Loucy (cell line): ENCODE results near the gene RNASE13.

ENCODE experiments used
- H2AFZ ChIP-seq: fragments of 200-600 bp; sonication (generic); 2 replicates; pipeline ENCODE4 v1.6.0; 2016; ENCODE audit warnings: antibody characterized with exemption, mild to moderate bottlenecking, low read length, moderate library complexity
- H3F3A ChIP-seq: fragments of 200-600 bp; 2 replicates; pipeline ENCODE4 v1.6.0; 2016; ENCODE audit warnings: antibody characterized with exemption, low read depth, mild to moderate bottlenecking
- H3K27me3 ChIP-seq: fragments of 200-600 bp; sonication (generic); 2 replicates; pipeline ENCODE4 v1.6.1; 2014; ENCODE audit warnings: low read length, mild to moderate bottlenecking; ENCODE audit not compliant: insufficient read depth, poor library complexity, severe bottlenecking
- H3K36me3 ChIP-seq: fragments of 200-600 bp; sonication (generic); 2 replicates; pipeline ENCODE4 v1.6.1; 2016; ENCODE audit warnings: low read length; ENCODE audit not compliant: insufficient read depth
- H3K4me1 ChIP-seq: fragments of 200-600 bp; sonication (generic); 2 replicates; pipeline ENCODE4 v1.5.1; 2014; ENCODE audit warnings: low read length, mild to moderate bottlenecking; ENCODE audit not compliant: insufficient read depth, poor library complexity, severe bottlenecking
- H3K4me2 ChIP-seq: fragments of 200-600 bp; sonication (generic); 2 replicates; pipeline ENCODE4 v1.6.0; 2014; ENCODE audit warnings: antibody characterized with exemption, low read length, low read depth, mild to moderate bottlenecking; ENCODE audit not compliant: poor library complexity, severe bottlenecking
- H3K4me3 ChIP-seq: fragments of 200-600 bp; sonication (generic); 2 replicates; pipeline ENCODE4 v1.5.1; 2014; ENCODE audit warnings: low read length, mild to moderate bottlenecking, mixed read lengths; ENCODE audit not compliant: poor library complexity, severe bottlenecking
- H3K79me2 ChIP-seq: fragments of 200-600 bp; sonication (generic); 2 replicates; pipeline ENCODE4 v1.6.1; 2014; ENCODE audit warnings: low read length; ENCODE audit not compliant: insufficient read depth
- H3K9ac ChIP-seq: fragments of 200-600 bp; sonication (generic); 2 replicates; pipeline ENCODE4 v1.6.0; 2014; ENCODE audit warnings: mild to moderate bottlenecking, low read depth, low read length, moderate library complexity; ENCODE audit not compliant: poor library complexity, severe bottlenecking
- H3K9me2 ChIP-seq: fragments of 200-600 bp; sonication (generic); replicated peaks from 2 replicates; pipeline ENCODE4 v1.6.1; 2016; ENCODE audit warnings: low read depth, low read length, mixed read lengths
- H3K9me3 ChIP-seq: fragments of 200-600 bp; sonication (generic); 2 replicates; pipeline ENCODE4 v1.6.1; 2014; ENCODE audit warnings: mild to moderate bottlenecking, antibody characterized with exemption, low read length, low read depth; ENCODE audit not compliant: insufficient read depth
- H4K20me1 ChIP-seq: fragments of 200-600 bp; sonication (generic); 2 replicates; pipeline ENCODE4 v1.6.0; 2014; ENCODE audit warnings: antibody characterized with exemption, low read length, mild to moderate bottlenecking; ENCODE audit not compliant: insufficient read depth, poor library complexity, severe bottlenecking
- CTCF ChIP-seq: fragments of 200-600 bp; sonication (generic); conservative IDR thresholded peaks from 2 replicates; pipeline ENCODE4 v1.5.1; 2014; ENCODE audit warnings: mild to moderate bottlenecking, antibody characterized with exemption, low read length
- EZH2phosphoT487 ChIP-seq: fragments of 200-600 bp; IDR thresholded peaks from 2 replicates; pipeline ENCODE4 v1.6.1; 2018; ENCODE audit warnings: antibody characterized with exemption, mild to moderate bottlenecking, moderate library complexity, borderline replicate concordance

Gene RNASE13

GRCh38 chr14:21054123-21054767 is 19.6 kb upstream of the RNASE13 start:
- Histone ChIP-seq H3K9me2 (no peaks in the 10 kb centered on the region), H3F3A (no peaks in the 10 kb centered on the region), H3K36me3 (no peaks in the 10 kb centered on the region), H4K20me1 (no peaks in the 10 kb centered on the region), H3K4me1 (peaks cover 12% of the 10 kb centered on the region), H3K4me3 (no peak overlapping the region), H3K27me3 (no peaks in the 10 kb centered on the region), H3K4me2 (no peak overlapping the region), H2AFZ (peak overlapping the region; percentile 51; the same call in 1 of the 2 replicates), H3K9me3 (no peaks in the 10 kb centered on the region), H3K9ac (peak overlapping the region; percentile 1), H3K79me2 (no peaks in the 10 kb centered on the region)
- TF ChIP-seq CTCF (no peak), EZH2phosphoT487 (no peak)

GRCh38 chr14:21053184-21054122 is 18.8 kb upstream of the RNASE13 start:
- no peak overlapping the region for H3K4me2 ChIP-seq
- no peaks in the 10 kb centered on the region for H3K27me3 ChIP-seq
- H3K79me2 ChIP-seq: no peaks in the 10 kb centered on the region
- no peaks in the 10 kb centered on the region for H3K36me3 ChIP-seq
- H3K9ac ChIP-seq: peak overlapping the region; percentile 1
- peaks cover 12% of the 10 kb centered on the region for H3K4me1 ChIP-seq
- H3K9me2 ChIP-seq: no peaks in the 10 kb centered on the region
- no peaks in the 10 kb centered on the region for H4K20me1 ChIP-seq
- no peaks in the 10 kb centered on the region for H3K9me3 ChIP-seq
- TF ChIP-seq EZH2phosphoT487 (no peak), CTCF (no peak)
- H3K4me3 ChIP-seq: no peak overlapping the region
- no peaks in the 10 kb centered on the region for H3F3A ChIP-seq
- peak overlapping the region; percentile 51; the same call in 1 of the 2 replicates for H2AFZ ChIP-seq

- no peaks in the 10 kb centered on the region for H3K27me3 ChIP-seq
- no peaks in the 10 kb centered on the region for H3K9me2 ChIP-seq
- H3K79me2 ChIP-seq: no peaks in the 10 kb centered on the region
- H4K20me1 ChIP-seq: no peaks in the 10 kb centered on the region
- H3K4me3 ChIP-seq: no peak overlapping the region
- H3K4me1 ChIP-seq: peaks cover 13% of the 10 kb centered on the region
- no peaks in the 10 kb centered on the region for H3K9me3 ChIP-seq
- TF ChIP-seq EZH2phosphoT487: no peak
- no peak for TF ChIP-seq CTCF
- H2AFZ ChIP-seq: no peak overlapping the region
- no peak overlapping the region for H3K4me2 ChIP-seq
- no peak overlapping the region for H3K9ac ChIP-seq
- H3F3A ChIP-seq: no peaks in the 10 kb centered on the region
- H3K36me3 ChIP-seq: no peaks in the 10 kb centered on the region
Measured at GRCh38 chr14:21050597-21050996, 16.0 kb upstream of the RNASE13 start.
